Aorta (tissue), 5 donors: ENCODE measurements around the gene KIAA0408. TPM values are rescaled to one million over a fixed set of nuclear protein-coding genes. Genes with fewer than 3 reads are reported as not detected.
"Not testable (repeated sequence)": the region's sequence is repeated elsewhere in the genome, so short reads cannot be mapped to it uniquely, and the experiment has no call there.

Experiments used
- ATAC-seq: fragments of 200-7000 bp; cut with Tn5 transposase; one replicate; pipeline ENCODE4 v1.9.1; 2022; ENCODE audit warnings: moderate library complexity; ENCODE audit not compliant: low FRiP score
- DNase-seq, 2 donors: peaks; one replicate each; pipeline ENCODE4 v3.0.0-alpha.2; 2020
- H3K27ac ChIP-seq, 2 donors: one replicate each; pipeline ENCODE4 v1.5.1; 2013; ENCODE audit warnings: low read length in 2 of 2, mild to moderate bottlenecking in 2 of 2, moderate library complexity in 2 of 2, control low read depth in 1 of 2, inconsistent platforms in 1 of 2, low read depth in 1 of 2
- H3K27me3 ChIP-seq, 2 donors: one replicate each; pipeline ENCODE4 v1.6.1; 2013; ENCODE audit warnings: control low read depth in 1 of 2, low read length in 1 of 2, mild to moderate bottlenecking in 1 of 2, moderate library complexity in 1 of 2; ENCODE audit not compliant: insufficient read depth in 2 of 2, control insufficient read depth in 1 of 2
- H3K36me3 ChIP-seq, 2 donors: one replicate each; pipeline ENCODE4 v1.6.1; 2013; ENCODE audit warnings: control low read depth in 1 of 2, low read length in 1 of 2, mild to moderate bottlenecking in 1 of 2; ENCODE audit not compliant: insufficient read depth in 2 of 2, control insufficient read depth in 1 of 2
- H3K4me1 ChIP-seq, 2 donors: one replicate each; pipeline ENCODE4 v1.6.1; 2013; ENCODE audit warnings: low read length in 2 of 2, control low read depth in 1 of 2, mild to moderate bottlenecking in 1 of 2, moderate library complexity in 1 of 2; ENCODE audit not compliant: insufficient read depth in 2 of 2, control insufficient read depth in 1 of 2
- H3K4me3 ChIP-seq, 2 donors: one replicate each; pipeline ENCODE4 v1.5.1; 2013; ENCODE audit warnings: low read length in 2 of 2, control low read depth in 1 of 2, mild to moderate bottlenecking in 1 of 2
- H3K9me3 ChIP-seq: one replicate; pipeline ENCODE4 v1.6.1; 2013; ENCODE audit warnings: mild to moderate bottlenecking, low read length; ENCODE audit not compliant: control insufficient read depth
- WGBS, 2 donors: extraction: QIAGEN DNeasy Blood & Tissue Kit; methylation state at CpG; one replicate each; pipeline ENCODE4 v1.1.7; 2013; 5-methylcytosine and 5-hydroxymethylcytosine counted together
- intact Hi-C, 2 donors: fragments of 100-400 bp; cut with DNase I; formaldehyde crosslinking; loops; one replicate each; pipeline versions ENCODE4 v1.14.2 to v1.15.0; 2022
- polyA plus RNA-seq, 2 donors: library from polyadenylated mRNA; stranded (reverse); fragments of 200-250 nt; gene quantifications; one replicate each; pipeline ENCODE4 v1.2.3, GENCODE V29; 2013
- total RNA-seq, 2 donors: library from RNA; stranded (reverse); fragmentation: NEBNext Ultra II Directional; extraction: Animal tissue kit (Norgen Biotek cat#: 25700); gene quantifications; one replicate each; pipeline ENCODE4 v1.2.1, GENCODE V29; 2021
- donor health status: healthy with polysubstance abuse.
- donor health status: Bipolar disorder and iron deficiency.
- donor health status: DM: no; HTN: no; CAD: no.
- donor health status: DM: no; HTN: no; CAD: no.
- donor health status: DM: yes; HTN: yes; CAD: no.

KIAA0408 gene
- total and polyA plus RNA-seq, 4 donors, result 0.63 to 6.2 (median 3.1) TPM

- H3K4me1 ChIP-seq, result no peaks in the 10 kb centered on the region
- no peak overlapping the region for H3K27ac ChIP-seq
- DNase-seq (no peak), ATAC-seq (no peak)
- intact Hi-C loops, result no loop called here
- H3K4me3 ChIP-seq, result no peak overlapping the region
- WGBS, 2 donors, result 21 to 32% methylated on average over 2 of the region's 2 CpGs
- H3K27me3 ChIP-seq, result no peaks in the 10 kb centered on the region
- no peaks in the 10 kb centered on the region for H3K36me3 ChIP-seq
- no peaks in the 10 kb centered on the region for H3K9me3 ChIP-seq
Measured at GRCh38 chr6:127439718-127440117, 19.5 kb downstream of the KIAA0408 start.

- no peaks in the 10 kb centered on the region for H3K36me3 ChIP-seq
- intact Hi-C loops, result no loop called here
- WGBS, 2 donors, result 87 to 90% methylated on average over 3 of the region's 3 CpGs
- H3K9me3 ChIP-seq, result no peaks in the 10 kb centered on the region
- ATAC-seq (no peak), DNase-seq (no peak)
- no peak overlapping the region for H3K27ac ChIP-seq
- H3K27me3 ChIP-seq, result no peaks in the 10 kb centered on the region
- H3K4me3 ChIP-seq, result no peak overlapping the region
- no peaks in the 10 kb centered on the region for H3K4me1 ChIP-seq
Measured at GRCh38 chr6:127436578-127437110, 22.5 kb downstream of the KIAA0408 start.

GRCh38 chr6:127435626-127436220 lies 23.5 kb downstream of the KIAA0408 start:
- no peaks in the 10 kb centered on the region for H3K27me3 ChIP-seq
- H3K4me1 ChIP-seq, result no peaks in the 10 kb centered on the region
- no peaks in the 10 kb centered on the region for H3K9me3 ChIP-seq
- H3K36me3 ChIP-seq, result no peaks in the 10 kb centered on the region
- ATAC-seq (no peak), DNase-seq (no peak)
- no peak overlapping the region for H3K4me3 ChIP-seq
- 82 to 85% methylated on average over 7 of the region's 7 CpGs for WGBS, 2 donors
- no peak overlapping the region for H3K27ac ChIP-seq
- intact Hi-C loops, result no loop called here

- H3K4me3 ChIP-seq, result no peak overlapping the region
- intact Hi-C loops, result no loop called here
- no peaks in the 10 kb centered on the region for H3K27me3 ChIP-seq
- no peaks in the 10 kb centered on the region for H3K36me3 ChIP-seq
- H3K9me3 ChIP-seq, result no peaks in the 10 kb centered on the region
- no peaks in the 10 kb centered on the region for H3K4me1 ChIP-seq
- H3K27ac ChIP-seq, result no peak overlapping the region
- DNase-seq (no peak), ATAC-seq (no peak)
Measured at GRCh38 chr6:127434651-127435050, 24.5 kb downstream of the KIAA0408 start.

GRCh38 chr6:127428562-127428961 lies 30.6 kb downstream of the KIAA0408 start:
- intact Hi-C loops, H3K27ac ChIP-seq, H3K36me3 ChIP-seq, H3K4me1 ChIP-seq, H3K27me3 ChIP-seq, H3K9me3 ChIP-seq, H3K4me3 ChIP-seq, DNase-seq, ATAC-seq: not testable (repeated sequence)
- 84 to 90% methylated on average over 9 of the region's 9 CpGs for WGBS, 2 donors

GRCh38 chr6:127423921-127424320 lies 35.3 kb downstream of the KIAA0408 start:
- Histone ChIP-seq H3K36me3 (no peaks in the 10 kb centered on the region), H3K27ac (no peak overlapping the region), H3K27me3 (no peaks in the 10 kb centered on the region), H3K4me3 (no peak overlapping the region), H3K4me1 (no peaks in the 10 kb centered on the region), H3K9me3 (no peaks in the 10 kb centered on the region)
- intact Hi-C loops, result loop anchor here in 1 of 2 donors (5.0 kb wide), 1 partner anchor 38 kb away; no protein-coding TSS in a partner anchor
- no peak for DNase-seq
- ATAC-seq, result no peak
- WGBS, 2 donors, result 82 to 86% methylated on average over 2 of the region's 2 CpGs

GRCh38 chr6:127421164-127421563 lies 38.0 kb downstream of the KIAA0408 start:
- not testable (repeated sequence) for H3K27ac ChIP-seq
- intact Hi-C loops, result loop anchor here in 1 of 2 donors (5.0 kb wide), 1 partner anchor 41 kb away; no protein-coding TSS in a partner anchor
- WGBS, 2 donors, result 52 to 62% methylated on average over 3 of the region's 3 CpGs

GRCh38 chr6:127420556-127420955 lies 38.6 kb downstream of the KIAA0408 start:
- H3K4me1 ChIP-seq, result no peaks in the 10 kb centered on the region
- 0 to 2% methylated on average over 2 of the region's 2 CpGs for WGBS, 2 donors
- intact Hi-C loops, result loop anchor here in 1 of 2 donors (5.0 kb wide), 1 partner anchor 42 kb away; no protein-coding TSS in a partner anchor
- DNase-seq, result peak in 1 of 2 donors; percentile 80
- H3K27ac ChIP-seq, result no peak overlapping the region
- no peaks in the 10 kb centered on the region for H3K36me3 ChIP-seq
- H3K9me3 ChIP-seq, result no peaks in the 10 kb centered on the region
- H3K4me3 ChIP-seq, result no peak overlapping the region
- ATAC-seq, result peak; percentile 93
- H3K27me3 ChIP-seq, result no peaks in the 10 kb centered on the region

More at GRCh38 chr6:127421164-127421563, 38.0 kb downstream of the KIAA0408 start:
- not testable (repeated sequence) for H3K9me3 ChIP-seq, H3K36me3 ChIP-seq, ATAC-seq, H3K4me1 ChIP-seq, H3K27me3 ChIP-seq, DNase-seq, H3K4me3 ChIP-seq

- Histone ChIP-seq H3K27me3 (no peaks in the 10 kb centered on the region), H3K4me3 (no peak overlapping the region), H3K27ac (no peak overlapping the region), H3K36me3 (no peaks in the 10 kb centered on the region), H3K4me1 (no peaks in the 10 kb centered on the region), H3K9me3 (no peaks in the 10 kb centered on the region)
- intact Hi-C loops, result loop anchor here in 1 of 2 donors (10.0 kb wide), 1 partner anchor 70 kb away; the partner anchor contains the start of gene ECHDC1
- 84 to 90% methylated on average over 2 of the region's 2 CpGs for WGBS, 2 donors
- no peak for ATAC-seq
- DNase-seq, result no peak
Measured at GRCh38 chr6:127415096-127415495, 44.1 kb downstream of the KIAA0408 start.
